Measurements from ENCODE around the gene GJB1.

- no peak for TF ChIP-seq CTCF (IDR thresholded peaks at IDR 0.05)
- TF ChIP-seq POLR2A (IDR thresholded peaks at IDR 0.05), result no peak
Measured at GRCh38 chrX:71177327-71177726, 45.7 kb upstream of the GJB1 start.

Data from lower leg skin (tissue), 3 donors.